GM12878 (cell line): Measurements from ENCODE around the gene AIFM1. TPM values are rescaled to one million over a fixed set of nuclear protein-coding genes. Genes with fewer than 3 reads are reported as not detected.

Experiments
- ATAC-seq: fragments of 200-7000 bp; cut with Tn5 transposase; 3 replicates; pipeline ENCODE4 v1.9.1; 2020; ENCODE audit warnings: mild to moderate bottlenecking, moderate library complexity
- BruUV-seq: library from RNA; stranded (reverse); fragments of 400-500 nt; replicated peaks from 2 replicates; lab custom pipeline; 2021; lab: Mats Ljungman, UMichigan
- CTCF ChIA-PET: fragments of 300-600 bp; sonication (Branson Sonifier 250); formaldehyde crosslinking; extraction: SDS; loops from one replicate; lab custom pipeline; 2021; ENCODE audit warnings: inconsistent platforms; lab: Yijun Ruan, JAX
- POLR2A ChIA-PET: fragments of 350-600 bp; formaldehyde crosslinking; extraction: SDS; loops from one replicate; lab custom pipeline; 2021; ENCODE audit warnings: inconsistent platforms; lab: Charles Lee
- RAD21 ChIA-PET: fragments of 300-600 bp; sonication (Branson Sonifier 250); formaldehyde crosslinking; loops from one replicate; lab custom pipeline; 2023; ENCODE audit warnings: antibody characterized with exemption; ENCODE audit not compliant: unreplicated experiment; lab: Charles Lee
- SMC1A ChIA-PET: fragments of 300-600 bp; sonication (Branson Sonifier 250); formaldehyde crosslinking; loops from one replicate; lab custom pipeline; 2023; ENCODE audit not compliant: unreplicated experiment, uncharacterized antibody; lab: Charles Lee
- DNase-seq: peaks from one replicate; pipeline ENCODE4 v3.0.0-alpha.2; 2011; ENCODE audit warnings: low read depth, low spot score
- FAIRE-seq: peaks from 3 replicates; lab custom pipeline; 2011; peaks lifted over from hg19 to GRCh38; lab: Jason Lieb, UNC
- H2AFZ ChIP-seq: 2 replicates; pipeline ENCODE4 v1.6.0; 2011; ENCODE audit warnings: low read depth, low read length, control low read depth; ENCODE audit not compliant: control insufficient read depth
- H3K27ac ChIP-seq: 2 replicates; pipeline ENCODE4 v1.5.1; 2011; ENCODE audit warnings: control low read depth; ENCODE audit not compliant: control insufficient read depth, insufficient read depth
- H3K27me3 ChIP-seq, 2 experiments: replicated peaks in 1 of 2; 2 replicates each; pipeline versions ENCODE4 v1.6.0 to v1.6.1; 2011; ENCODE audit warnings: low read length in 1 of 2; ENCODE audit not compliant: control insufficient read depth in 2 of 2, insufficient read depth in 2 of 2
- H3K36me3 ChIP-seq, 2 experiments: 2 replicates each; pipeline ENCODE4 v1.5.1; 2011; ENCODE audit warnings: low read length in 1 of 2; ENCODE audit not compliant: control insufficient read depth in 2 of 2, insufficient read depth in 2 of 2
- H3K4me1 ChIP-seq: 2 replicates; pipeline ENCODE4 v1.6.1; 2011; ENCODE audit warnings: mild to moderate bottlenecking, low read length, moderate library complexity, mixed read lengths; ENCODE audit not compliant: control insufficient read depth, insufficient read depth
- H3K4me2 ChIP-seq: 2 replicates; pipeline ENCODE4 v1.6.0; 2011; ENCODE audit warnings: control low read depth; ENCODE audit not compliant: control insufficient read depth, insufficient read depth
- H3K4me3 ChIP-seq: fragments of 200-600 bp; sonication (generic); 2 replicates; pipeline ENCODE4 v1.5.1; 2016
- H3K79me2 ChIP-seq: 2 replicates; pipeline ENCODE4 v1.6.0; 2011; ENCODE audit warnings: low read length; ENCODE audit not compliant: control insufficient read depth, insufficient read depth
- H3K9ac ChIP-seq: 2 replicates; pipeline ENCODE4 v1.8.0; 2011; ENCODE audit warnings: low read length, control low read depth, mixed read lengths; ENCODE audit not compliant: control insufficient read depth, insufficient read depth
- H3K9me3 ChIP-seq: replicated peaks from 3 replicates; pipeline ENCODE4 v1.5.1; 2011; ENCODE audit warnings: mild to moderate bottlenecking, low read length; ENCODE audit not compliant: control insufficient read depth, insufficient read depth
- H4K20me1 ChIP-seq: 2 replicates; pipeline ENCODE4 v1.6.0; 2011; ENCODE audit not compliant: control insufficient read depth, insufficient read depth
- GATAD2B ChIP-seq: fragments of 450-650 bp; conservative IDR thresholded peaks from 2 replicates; pipeline ENCODE4 v1.6.1; 2017; ENCODE audit warnings: low read depth, mild to moderate bottlenecking, moderate library complexity
- IKZF1 ChIP-seq: fragments of 450-650 bp; conservative IDR thresholded peaks from 2 replicates; pipeline ENCODE4 v1.6.1; 2017; ENCODE audit warnings: antibody characterized with exemption, mild to moderate bottlenecking
- RB1 ChIP-seq: fragments of 450-650 bp; formaldehyde crosslinking; IDR thresholded peaks from 2 replicates; pipeline ENCODE4 v1.6.1; 2017; ENCODE audit warnings: mild to moderate bottlenecking, borderline replicate concordance
- ZNF24 ChIP-seq: fragments of 450-650 bp; IDR thresholded peaks from 2 replicates; pipeline ENCODE4 v1.6.1; 2017; ENCODE audit warnings: antibody characterized with exemption, mild to moderate bottlenecking
- WGBS: methylation state at CpG from one replicate; pipeline ENCODE4 v1.1.6; 2016; ENCODE audit warnings: low lambda C conversion rate; ENCODE audit not compliant: insufficient replicate concordance, insufficient coverage; ENCODE audit errors: missing lambda C conversion rate; 5-methylcytosine and 5-hydroxymethylcytosine counted together
- in situ Hi-C: fragments of 300-500 bp; cut with MboI; formaldehyde crosslinking; loops from 9 replicates; pipeline ENCODE4 v1.14.3; 2018; ENCODE audit warnings: mixed read lengths
- intact Hi-C: fragments of 100-400 bp; cut with micrococcal nuclease; formaldehyde crosslinking; loops from one replicate; pipeline ENCODE4 v1.14.2; 2022; ENCODE audit not compliant: unreplicated experiment
- polyA plus RNA-seq, 11 experiments: library from polyadenylated mRNA; depleted of rRNA in 4 of 11; unstranded in 6 of 11; stranded (reverse) in 5 of 11; fragments of >200 nt; fragmentation: Nextera tagmentation in 4 of 11; fragmentation: Illumina TruSeq in 1 of 11; extraction: Ambion mirVana in 4 of 11; extraction: Trizol in 1 of 11; gene quantifications; 1 replicate in 1 of 11; 2 replicates in 10 of 11; pipeline versions ENCODE4 v1.2.1 to v1.2.3, GENCODE V29; 2011 to 2016; ENCODE audit warnings: inconsistent platforms in 2 of 11, missing spikeins in 2 of 11, low read depth in 1 of 11
- total RNA-seq, 4 experiments: library from RNA; depleted of rRNA in 3 of 4; stranded (reverse); fragments of >200 nt in 3 of 4; fragmentation: Illumina TruSeq in 1 of 4; extraction: Trizol in 1 of 4; gene quantifications; 2 replicates each; pipeline versions ENCODE4 v1.2.1 to v1.2.3, GENCODE V29; 2013 to 2021
- TF ChIP-seq, protein P1 (sequence below): fragments of 450-650 bp; formaldehyde crosslinking; IDR thresholded peaks from 2 replicates; pipeline ENCODE4 v1.5.0; 2022; ENCODE audit warnings: mild to moderate bottlenecking, missing genetic modification characterization
- TF ChIP-seq, protein P2 (sequence below): fragments of 450-650 bp; IDR thresholded peaks from 2 replicates; pipeline ENCODE4 v1.6.1; 2017; ENCODE audit warnings: mild to moderate bottlenecking
- TF ChIP-seq, protein P3 (sequence below): fragments of 450-650 bp; IDR thresholded peaks from 2 replicates; pipeline ENCODE4 v1.6.1; 2017; ENCODE audit warnings: mild to moderate bottlenecking, moderate library complexity
- TF ChIP-seq, protein P4 (sequence below): fragments of 450-650 bp; IDR thresholded peaks from 2 replicates; pipeline ENCODE4 v1.6.1; 2018; ENCODE audit warnings: borderline replicate concordance, mild to moderate bottlenecking; ENCODE audit not compliant: partially characterized antibody

Gene AIFM1
- total and polyA plus RNA-seq, 10 of the 15 experiments (the other 5 are each of a cell fraction or from before 2014, with no cell fraction given) = 44.2 to 121 (median 80.0) TPM

DNA sequence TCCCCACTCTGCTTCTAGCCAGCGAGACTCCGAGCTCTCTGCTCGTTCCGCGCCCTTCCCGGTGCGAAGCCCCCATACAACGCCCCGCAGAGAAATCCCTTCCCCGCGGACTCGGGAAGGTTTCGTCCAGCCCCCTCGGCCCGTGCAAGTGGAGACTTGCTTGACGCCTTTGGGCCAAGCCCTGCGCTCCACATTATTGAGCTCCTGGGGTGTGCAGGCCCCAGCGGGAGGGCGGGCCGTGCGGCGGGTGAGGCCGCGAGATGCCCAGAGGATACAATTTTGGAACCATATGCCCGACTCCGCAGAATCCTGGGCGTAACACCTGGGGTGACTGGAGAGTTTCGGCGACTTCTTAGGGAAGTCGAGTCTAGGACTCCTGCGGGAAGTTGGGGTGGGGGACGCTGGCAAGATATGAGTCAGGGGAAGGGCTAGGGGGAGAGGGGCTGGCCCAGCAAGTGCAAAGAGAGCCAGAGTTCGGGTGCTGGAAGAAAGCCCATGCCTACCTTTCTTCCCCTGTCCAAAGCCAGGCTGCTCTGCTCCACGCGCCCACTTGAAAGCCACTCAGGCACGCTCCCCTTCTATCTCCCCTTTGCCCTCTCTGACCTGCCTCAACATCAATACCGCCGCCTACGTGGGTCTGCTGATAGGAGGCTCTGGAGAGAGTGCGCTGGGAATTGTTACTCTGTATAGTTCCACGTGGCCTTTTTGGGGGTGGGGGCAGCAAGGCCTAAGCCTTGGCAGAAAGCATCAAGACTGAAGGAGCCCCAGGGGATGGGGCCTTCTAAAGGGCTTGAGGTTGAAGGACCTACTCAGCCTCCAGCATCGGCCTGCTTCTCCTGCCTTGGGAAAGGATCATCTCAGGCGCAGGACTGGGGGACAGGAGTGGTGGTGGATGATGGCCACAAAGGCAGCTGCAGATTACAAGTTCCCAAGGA is 54.2 kb downstream of the AIFM1 start:
- intact Hi-C loops = no loop called here
- H3K27ac ChIP-seq = no peak overlapping the region; the same call in 1 of the 2 replicates
- RAD21 ChIA-PET = interaction anchor here (1.1 to 1.2 kb wide), 2 partner anchors 27 to 31 kb away, joined by 4 to 5 read pairs; no protein-coding TSS in a partner anchor
- peaks cover 15% of the 10 kb centered on the region for H3K4me1 ChIP-seq
- TF ChIP-seq, protein P1, sequence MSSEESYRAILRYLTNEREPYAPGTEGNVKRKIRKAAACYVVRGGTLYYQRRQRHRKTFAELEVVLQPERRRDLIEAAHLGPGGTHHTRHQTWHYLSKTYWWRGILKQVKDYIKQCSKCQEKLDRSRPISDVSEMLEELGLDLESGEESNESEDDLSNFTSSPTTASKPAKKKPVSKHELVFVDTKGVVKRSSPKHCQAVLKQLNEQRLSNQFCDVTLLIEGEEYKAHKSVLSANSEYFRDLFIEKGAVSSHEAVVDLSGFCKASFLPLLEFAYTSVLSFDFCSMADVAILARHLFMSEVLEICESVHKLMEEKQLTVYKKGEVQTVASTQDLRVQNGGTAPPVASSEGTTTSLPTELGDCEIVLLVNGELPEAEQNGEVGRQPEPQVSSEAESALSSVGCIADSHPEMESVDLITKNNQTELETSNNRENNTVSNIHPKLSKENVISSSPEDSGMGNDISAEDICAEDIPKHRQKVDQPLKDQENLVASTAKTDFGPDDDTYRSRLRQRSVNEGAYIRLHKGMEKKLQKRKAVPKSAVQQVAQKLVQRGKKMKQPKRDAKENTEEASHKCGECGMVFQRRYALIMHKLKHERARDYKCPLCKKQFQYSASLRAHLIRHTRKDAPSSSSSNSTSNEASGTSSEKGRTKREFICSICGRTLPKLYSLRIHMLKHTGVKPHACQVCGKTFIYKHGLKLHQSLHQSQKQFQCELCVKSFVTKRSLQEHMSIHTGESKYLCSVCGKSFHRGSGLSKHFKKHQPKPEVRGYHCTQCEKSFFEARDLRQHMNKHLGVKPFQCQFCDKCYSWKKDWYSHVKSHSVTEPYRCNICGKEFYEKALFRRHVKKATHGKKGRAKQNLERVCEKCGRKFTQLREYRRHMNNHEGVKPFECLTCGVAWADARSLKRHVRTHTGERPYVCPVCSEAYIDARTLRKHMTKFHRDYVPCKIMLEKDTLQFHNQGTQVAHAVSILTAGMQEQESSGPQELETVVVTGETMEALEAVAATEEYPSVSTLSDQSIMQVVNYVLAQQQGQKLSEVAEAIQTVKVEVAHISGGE (CRISPR knock-in tag) = no peak
- TF ChIP-seq RB1 (no peak), ZNF24 (no peak), IKZF1 (peak; percentile 31; the same call in 1 of the 2 replicates), GATAD2B (0 out of 2 replicates have a peak, but pooled peaks have one; percentile 50)
- TF ChIP-seq, protein P2, sequence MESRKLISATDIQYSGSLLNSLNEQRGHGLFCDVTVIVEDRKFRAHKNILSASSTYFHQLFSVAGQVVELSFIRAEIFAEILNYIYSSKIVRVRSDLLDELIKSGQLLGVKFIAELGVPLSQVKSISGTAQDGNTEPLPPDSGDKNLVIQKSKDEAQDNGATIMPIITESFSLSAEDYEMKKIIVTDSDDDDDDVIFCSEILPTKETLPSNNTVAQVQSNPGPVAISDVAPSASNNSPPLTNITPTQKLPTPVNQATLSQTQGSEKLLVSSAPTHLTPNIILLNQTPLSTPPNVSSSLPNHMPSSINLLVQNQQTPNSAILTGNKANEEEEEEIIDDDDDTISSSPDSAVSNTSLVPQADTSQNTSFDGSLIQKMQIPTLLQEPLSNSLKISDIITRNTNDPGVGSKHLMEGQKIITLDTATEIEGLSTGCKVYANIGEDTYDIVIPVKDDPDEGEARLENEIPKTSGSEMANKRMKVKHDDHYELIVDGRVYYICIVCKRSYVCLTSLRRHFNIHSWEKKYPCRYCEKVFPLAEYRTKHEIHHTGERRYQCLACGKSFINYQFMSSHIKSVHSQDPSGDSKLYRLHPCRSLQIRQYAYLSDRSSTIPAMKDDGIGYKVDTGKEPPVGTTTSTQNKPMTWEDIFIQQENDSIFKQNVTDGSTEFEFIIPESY = 0 out of 2 replicates have a peak, but pooled peaks have one; percentile 32
- TF ChIP-seq, protein P3, sequence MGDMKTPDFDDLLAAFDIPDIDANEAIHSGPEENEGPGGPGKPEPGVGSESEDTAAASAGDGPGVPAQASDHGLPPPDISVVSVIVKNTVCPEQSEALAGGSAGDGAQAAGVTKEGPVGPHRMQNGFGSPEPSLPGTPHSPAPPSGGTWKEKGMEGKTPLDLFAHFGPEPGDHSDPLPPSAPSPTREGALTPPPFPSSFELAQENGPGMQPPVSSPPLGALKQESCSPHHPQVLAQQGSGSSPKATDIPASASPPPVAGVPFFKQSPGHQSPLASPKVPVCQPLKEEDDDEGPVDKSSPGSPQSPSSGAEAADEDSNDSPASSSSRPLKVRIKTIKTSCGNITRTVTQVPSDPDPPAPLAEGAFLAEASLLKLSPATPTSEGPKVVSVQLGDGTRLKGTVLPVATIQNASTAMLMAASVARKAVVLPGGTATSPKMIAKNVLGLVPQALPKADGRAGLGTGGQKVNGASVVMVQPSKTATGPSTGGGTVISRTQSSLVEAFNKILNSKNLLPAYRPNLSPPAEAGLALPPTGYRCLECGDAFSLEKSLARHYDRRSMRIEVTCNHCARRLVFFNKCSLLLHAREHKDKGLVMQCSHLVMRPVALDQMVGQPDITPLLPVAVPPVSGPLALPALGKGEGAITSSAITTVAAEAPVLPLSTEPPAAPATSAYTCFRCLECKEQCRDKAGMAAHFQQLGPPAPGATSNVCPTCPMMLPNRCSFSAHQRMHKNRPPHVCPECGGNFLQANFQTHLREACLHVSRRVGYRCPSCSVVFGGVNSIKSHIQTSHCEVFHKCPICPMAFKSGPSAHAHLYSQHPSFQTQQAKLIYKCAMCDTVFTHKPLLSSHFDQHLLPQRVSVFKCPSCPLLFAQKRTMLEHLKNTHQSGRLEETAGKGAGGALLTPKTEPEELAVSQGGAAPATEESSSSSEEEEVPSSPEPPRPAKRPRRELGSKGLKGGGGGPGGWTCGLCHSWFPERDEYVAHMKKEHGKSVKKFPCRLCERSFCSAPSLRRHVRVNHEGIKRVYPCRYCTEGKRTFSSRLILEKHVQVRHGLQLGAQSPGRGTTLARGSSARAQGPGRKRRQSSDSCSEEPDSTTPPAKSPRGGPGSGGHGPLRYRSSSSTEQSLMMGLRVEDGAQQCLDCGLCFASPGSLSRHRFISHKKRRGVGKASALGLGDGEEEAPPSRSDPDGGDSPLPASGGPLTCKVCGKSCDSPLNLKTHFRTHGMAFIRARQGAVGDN = 0 out of 2 replicates have a peak, but pooled peaks have one; percentile 17
- TF ChIP-seq, protein P4, sequence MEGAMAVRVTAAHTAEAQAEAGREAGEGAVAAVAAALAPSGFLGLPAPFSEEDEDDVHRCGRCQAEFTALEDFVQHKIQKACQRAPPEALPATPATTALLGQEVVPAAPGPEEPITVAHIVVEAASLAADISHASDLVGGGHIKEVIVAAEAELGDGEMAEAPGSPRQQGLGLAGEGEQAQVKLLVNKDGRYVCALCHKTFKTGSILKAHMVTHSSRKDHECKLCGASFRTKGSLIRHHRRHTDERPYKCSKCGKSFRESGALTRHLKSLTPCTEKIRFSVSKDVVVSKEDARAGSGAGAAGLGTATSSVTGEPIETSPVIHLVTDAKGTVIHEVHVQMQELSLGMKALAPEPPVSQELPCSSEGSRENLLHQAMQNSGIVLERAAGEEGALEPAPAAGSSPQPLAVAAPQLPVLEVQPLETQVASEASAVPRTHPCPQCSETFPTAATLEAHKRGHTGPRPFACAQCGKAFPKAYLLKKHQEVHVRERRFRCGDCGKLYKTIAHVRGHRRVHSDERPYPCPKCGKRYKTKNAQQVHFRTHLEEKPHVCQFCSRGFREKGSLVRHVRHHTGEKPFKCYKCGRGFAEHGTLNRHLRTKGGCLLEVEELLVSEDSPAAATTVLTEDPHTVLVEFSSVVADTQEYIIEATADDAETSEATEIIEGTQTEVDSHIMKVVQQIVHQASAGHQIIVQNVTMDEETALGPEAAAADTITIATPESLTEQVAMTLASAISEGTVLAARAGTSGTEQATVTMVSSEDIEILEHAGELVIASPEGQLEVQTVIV = no peak
- TF ChIP-seq, all 136 proteins: peak for 4
- Histone ChIP-seq H3K79me2 (peaks cover 34% of the 10 kb centered on the region), H4K20me1 (no peaks in the 10 kb centered on the region), H3K9me3 (no peaks in the 10 kb centered on the region), H2AFZ (peak overlapping the region; percentile 34; the same call in 1 of the 2 replicates), H3K4me3 (peak overlapping the region; percentile 59; the same call in 1 of the 2 replicates), H3K4me2 (peak overlapping the region; percentile 30), H3K36me3 (no peaks in the 10 kb centered on the region), H3K27me3 (no peaks in the 10 kb centered on the region), H3K9ac (peak overlapping the region; percentile 44; the same call in 1 of the 2 replicates)
- FAIRE-seq (no peak), DNase-seq (no peak), ATAC-seq (no peak)
- ChIA-PET POLR2A (interaction anchor here (0.6 to 1.2 kb wide), 2 partner anchors 19 to 53 kb away, joined by 3 read pairs; no protein-coding TSS in a partner anchor), SMC1A (interaction anchor here (0.9 kb wide), 1 partner anchor 30 kb away, joined by 3 read pairs; no protein-coding TSS in a partner anchor), CTCF (interaction anchor here (0.8 to 1.0 kb wide), 2 partner anchors 9 to 27 kb away, joined by 3 read pairs; no protein-coding TSS in a partner anchor)
- BruUV-seq = no TSS peak
- 73% methylated on average over 36 of the region's 43 CpGs for WGBS
- in situ Hi-C loops = no loop called here
